ENCODE data around the gene BIRC6.

GRCh38 chr2:32383858-32384257, 27.0 kb downstream of the BIRC6 start:
- TF ChIP-seq CTCF (conservative IDR thresholded peaks at IDR 0.05 in 1 of 2, IDR thresholded peaks at IDR 0.05 in 1 of 2; ENCODE audit: low read depth in 1 of 2, low read length in 2 of 2) (no peak), EZH2 (IDR thresholded peaks at IDR 0.05; ENCODE audit: low read length, missing control alignments) (no peak)

Data from fibroblast of lung (primary cell).